ENCODE measurements around the gene ZNF749.

GRCh38 chr19:57487477-57488298 lies 52.6 kb downstream of the ZNF749 start, which contains the start of gene ZNF419:
- TF ChIP-seq CTCF (IDR thresholded peaks at IDR 0.05) (peak in 3 of 6 experiments; percentile 6 to 11 (median 8)), POLR2A (IDR thresholded peaks at IDR 0.05) (peak; percentile 36 to 63)

Measured in adrenal gland (tissue), 5 donors.